Activated CD4-positive, alpha-beta T cell treated with anti-CD3 and anti-CD28 coated beads, Interleukin-2, Interleukin-6, amounts not matched to agents 100 ng/mL and 50 ng/mL, durations not matched to agents 16 hours and 8 hours (primary cell): Measurements from ENCODE around the gene ACCSL.
A peak's percentile ranks its signal among the peaks of the same experiment; 100 is the strongest.

Source experiments
- DNase-seq: peaks from one replicate; pipeline ENCODE4 v3.0.0-alpha.2; 2020

The ACCSL gene

DNA sequence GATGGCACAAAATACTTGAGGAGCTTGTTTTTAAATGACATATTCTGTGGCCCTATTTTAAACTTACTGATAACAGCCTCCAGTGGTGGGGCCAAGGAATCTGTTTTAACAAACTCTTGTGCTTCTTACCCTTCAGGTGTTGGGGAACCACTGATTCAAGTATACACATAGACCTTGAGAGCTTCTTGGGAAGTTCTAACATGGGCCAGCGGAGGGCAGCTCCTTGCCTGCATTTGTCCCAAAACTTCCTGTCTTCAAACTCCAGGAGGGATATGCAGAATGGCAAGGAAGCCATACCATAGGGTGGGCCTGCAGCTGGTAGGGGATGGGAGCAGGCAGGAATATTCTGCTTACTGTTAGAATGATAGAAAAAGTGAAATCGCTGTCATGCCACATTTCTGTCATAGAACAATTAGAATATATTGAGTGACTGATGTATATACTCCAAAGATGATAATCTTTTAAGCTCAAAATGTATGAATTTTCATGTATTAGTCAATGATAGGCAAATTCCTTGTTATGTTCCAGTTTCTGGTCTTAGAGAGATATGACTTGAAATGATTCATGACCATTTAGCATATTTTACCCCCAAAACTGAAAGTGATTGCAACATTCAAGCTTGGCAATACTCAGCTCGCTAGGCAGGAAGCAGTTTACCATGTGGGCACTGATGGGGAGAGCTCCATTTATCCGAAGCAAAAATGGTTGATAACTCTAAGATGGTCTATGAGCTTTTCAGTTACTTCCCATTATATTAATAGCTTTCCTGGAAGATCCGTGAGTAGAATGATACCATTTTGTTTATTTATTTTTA, 56.9 kb downstream of the ACCSL start:
- peak; percentile 29 for DNase-seq

DNA sequence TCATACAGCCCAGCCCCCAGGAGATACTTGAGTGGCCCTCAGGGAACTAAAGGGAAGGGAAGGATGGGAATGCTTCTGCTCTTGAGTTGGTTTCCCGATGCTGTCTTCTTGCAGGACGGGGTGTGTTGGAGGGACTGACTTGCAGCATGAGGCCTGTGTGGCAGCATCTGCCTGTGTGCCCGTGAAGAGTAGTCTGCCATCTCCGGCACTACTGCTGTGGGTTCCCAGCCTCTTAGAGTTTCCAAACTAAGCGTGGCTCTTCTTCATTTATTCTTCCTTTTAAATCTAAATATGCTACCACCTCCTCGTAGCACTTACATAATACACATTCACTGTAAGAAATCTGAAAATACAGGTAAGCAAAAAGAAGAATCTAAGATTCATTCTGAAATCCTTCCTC, 60.5 kb downstream of the ACCSL start:
- no peak for DNase-seq
